GM18499 (cell line): Measurements from ENCODE around the gene NSMCE1.

Experiments
- ATAC-seq: cut with Tn5 transposase; IDR thresholded peaks from one replicate; pipeline ENCODE4 v1.9.1; 2021; ENCODE audit warnings: moderate number of reproducible peaks; ENCODE audit not compliant: insufficient read depth, unreplicated experiment

NSMCE1 gene

GRCh38 chr16:27232901-27233625 lies 35.5 kb downstream of the NSMCE1 start:
- no peak for ATAC-seq

GRCh38 chr16:27232061-27232900 lies 36.3 kb downstream of the NSMCE1 start:
- no peak for ATAC-seq

GRCh38 chr16:27231692-27232060 lies 36.9 kb downstream of the NSMCE1 start:
- ATAC-seq = no peak

- no peak for ATAC-seq
Observed at GRCh38 chr16:27230562-27231001, 38.0 kb downstream of the NSMCE1 start.

- no peak for ATAC-seq
Observed at GRCh38 chr16:27229891-27230470, 38.6 kb downstream of the NSMCE1 start.

- ATAC-seq = no peak
Observed at GRCh38 chr16:27228621-27229501, 39.7 kb downstream of the NSMCE1 start.

GRCh38 chr16:27228045-27228444 lies 40.5 kb downstream of the NSMCE1 start:
- ATAC-seq = no peak

- ATAC-seq = no peak
Observed at GRCh38 chr16:27226976-27227705, 41.4 kb downstream of the NSMCE1 start.

GRCh38 chr16:27226476-27226875 lies 42.1 kb downstream of the NSMCE1 start:
- ATAC-seq = no peak

GRCh38 chr16:27225536-27226360 lies 42.8 kb downstream of the NSMCE1 start:
- no peak for ATAC-seq

- no peak for ATAC-seq
Observed at GRCh38 chr16:27224741-27225300, 43.8 kb downstream of the NSMCE1 start.

- ATAC-seq = no peak
Observed at GRCh38 chr16:27224271-27224737, 44.3 kb downstream of the NSMCE1 start.

- no peak for ATAC-seq
Observed at GRCh38 chr16:27223701-27224100, 44.9 kb downstream of the NSMCE1 start.

GRCh38 chr16:27223226-27223610 lies 45.4 kb downstream of the NSMCE1 start:
- no peak for ATAC-seq

- no peak for ATAC-seq
Observed at GRCh38 chr16:27222249-27223225, 46.0 kb downstream of the NSMCE1 start.

- no peak for ATAC-seq
Observed at GRCh38 chr16:27221576-27222248, 46.9 kb downstream of the NSMCE1 start.

GRCh38 chr16:27220991-27221390 lies 47.6 kb downstream of the NSMCE1 start:
- no peak for ATAC-seq
